Measurements from ENCODE around the gene P2RX6.
"Not testable (repeated sequence)": the region's sequence is repeated elsewhere in the genome, so short reads cannot be mapped to it uniquely, and the experiment has no call there.

Gene P2RX6

GRCh38 chr22:21034989-21035388 is 20.0 kb downstream of the P2RX6 start:
- DNase-seq: no peak

DNA sequence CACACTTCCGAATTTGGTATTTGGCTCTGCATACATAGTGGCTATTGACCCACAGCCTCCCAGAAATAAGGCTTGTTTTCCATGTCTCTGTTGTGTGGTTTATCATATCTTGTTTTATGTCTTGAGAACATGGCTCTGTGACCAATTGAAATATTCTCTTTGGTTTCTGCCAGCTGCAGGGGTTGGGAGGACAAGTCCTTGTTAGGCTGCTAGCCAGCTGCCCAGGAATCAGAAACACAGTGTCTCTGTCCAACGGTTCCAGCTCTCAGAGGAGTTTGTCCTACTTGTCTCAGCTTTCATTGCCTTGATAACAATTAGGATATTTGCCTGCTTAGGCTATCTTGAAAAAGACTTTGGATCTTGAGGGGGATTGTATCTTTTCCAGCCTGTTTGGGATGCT is 23.4 kb downstream of the P2RX6 start:
- peak; percentile 40 for DNase-seq

DNA sequence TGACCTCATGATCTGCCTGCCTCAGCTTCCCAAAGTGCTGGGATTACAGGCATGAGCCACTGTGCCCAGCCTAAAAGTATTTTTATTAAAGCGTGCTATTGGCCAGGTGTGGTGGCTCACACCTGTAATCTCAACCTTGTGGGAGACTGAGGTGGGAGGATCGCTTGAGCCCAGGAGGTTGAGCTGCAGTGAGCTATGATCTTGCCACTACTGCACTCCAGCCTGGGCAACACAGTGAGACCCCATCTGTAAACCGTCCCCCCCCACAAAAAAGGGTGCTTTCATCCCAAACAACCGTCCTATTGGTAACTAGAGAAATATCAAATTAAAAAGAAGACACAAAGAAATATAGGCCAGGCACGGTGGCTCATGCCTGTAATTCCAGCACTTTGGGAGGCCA is 24.2 kb downstream of the P2RX6 start:
- not testable (repeated sequence) for DNase-seq

- DNase-seq: no peak
These were observed 27.0 kb downstream of the P2RX6 start for GRCh38 chr22:21041937-21042336.

DNA sequence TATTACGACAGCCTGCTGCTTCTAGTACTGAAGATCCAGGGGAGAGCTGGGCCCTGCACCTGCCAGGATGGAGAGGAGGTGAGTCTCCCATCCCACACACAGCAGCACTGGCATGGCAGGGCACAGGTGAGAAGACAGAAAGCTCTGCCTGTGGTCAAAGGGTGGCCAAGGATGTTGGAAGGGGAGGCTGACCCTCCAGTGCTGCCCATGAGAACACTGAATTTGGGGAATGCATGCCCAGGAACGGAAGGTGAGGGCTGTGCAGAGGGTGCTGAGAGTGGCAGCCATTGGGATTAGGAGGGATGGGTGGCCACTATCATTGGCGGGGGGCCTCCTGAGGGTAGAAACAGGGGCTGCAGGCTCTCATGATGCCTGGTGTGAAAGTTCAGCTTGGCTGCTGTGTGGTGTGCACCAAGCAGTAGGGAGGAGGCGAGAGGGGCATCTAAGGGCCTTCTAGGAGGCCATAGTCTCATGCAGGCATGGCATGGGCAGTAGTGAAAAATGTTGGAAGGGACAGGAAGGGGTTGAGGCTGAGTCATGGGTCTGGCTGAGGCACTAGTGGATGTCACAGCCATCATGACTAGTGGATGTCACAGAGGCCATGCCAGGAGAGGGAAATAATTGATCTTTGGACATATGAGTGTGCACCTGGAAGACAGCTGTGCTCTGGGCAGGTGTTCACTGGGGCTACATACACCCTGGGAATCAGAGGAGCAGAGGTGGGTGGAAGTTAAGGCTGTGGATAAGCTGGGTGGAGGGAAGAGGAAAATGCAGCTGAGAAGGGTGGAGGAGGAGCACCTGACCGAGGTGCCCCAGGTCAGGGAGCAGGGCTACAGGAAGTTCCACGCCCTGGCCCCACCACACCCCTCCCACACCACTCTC is 28.3 kb downstream of the P2RX6 start:
- no peak for DNase-seq

- no peak for DNase-seq
These were observed 29.0 kb downstream of the P2RX6 start for GRCh38 chr22:21043860-21044535.

DNA sequence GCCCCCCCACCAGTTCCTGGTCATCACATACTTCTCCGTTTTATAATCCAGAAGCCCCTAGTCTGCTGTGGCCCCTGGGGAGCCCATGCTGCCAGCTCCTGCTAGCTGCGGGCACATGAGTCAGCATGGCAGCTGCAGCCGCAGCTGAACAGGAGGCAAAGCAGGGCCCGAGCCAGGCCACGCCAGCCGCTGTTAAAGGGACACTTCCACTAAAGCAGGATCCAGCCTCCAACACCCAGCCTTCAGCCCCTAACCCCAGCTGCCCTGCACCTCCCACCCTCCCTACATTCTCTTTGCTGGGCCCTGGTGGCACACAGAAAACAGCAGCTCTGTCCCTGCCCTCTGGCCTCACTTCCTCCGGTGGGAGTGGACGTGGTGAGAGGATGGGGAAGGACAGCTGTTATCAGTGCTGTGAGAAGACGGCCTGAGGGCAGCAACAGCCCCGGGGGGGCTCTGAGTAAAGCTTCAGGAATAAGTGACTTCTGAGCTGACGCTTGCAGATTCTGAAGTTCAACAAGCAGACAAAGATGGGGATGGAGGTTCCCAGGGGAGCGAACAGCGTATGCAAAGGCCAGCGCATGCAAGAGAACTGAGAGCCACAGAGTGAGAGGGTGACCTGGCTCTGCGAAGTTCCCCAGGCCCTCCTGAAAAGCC is 30.1 kb downstream of the P2RX6 start:
- DNase-seq: peak; percentile 73

- peak; percentile 96 for DNase-seq
These were observed 30.8 kb downstream of the P2RX6 start, which contains the start of gene LRRC74B for GRCh38 chr22:21045585-21046294. Gene LRRC74B, plus strand, starts transcription at chr22:21045946. Its CDS starts 41 bp downstream, at chr22:21045987.

- no peak for DNase-seq
These were observed 32.2 kb downstream of the P2RX6 start for GRCh38 chr22:21047035-21047661.

GRCh38 chr22:21047730-21048129 is 32.8 kb downstream of the P2RX6 start:
- DNase-seq: no peak

- not testable (repeated sequence) for DNase-seq
These were observed 33.5 kb downstream of the P2RX6 start for GRCh38 chr22:21048448-21048847.

DNA sequence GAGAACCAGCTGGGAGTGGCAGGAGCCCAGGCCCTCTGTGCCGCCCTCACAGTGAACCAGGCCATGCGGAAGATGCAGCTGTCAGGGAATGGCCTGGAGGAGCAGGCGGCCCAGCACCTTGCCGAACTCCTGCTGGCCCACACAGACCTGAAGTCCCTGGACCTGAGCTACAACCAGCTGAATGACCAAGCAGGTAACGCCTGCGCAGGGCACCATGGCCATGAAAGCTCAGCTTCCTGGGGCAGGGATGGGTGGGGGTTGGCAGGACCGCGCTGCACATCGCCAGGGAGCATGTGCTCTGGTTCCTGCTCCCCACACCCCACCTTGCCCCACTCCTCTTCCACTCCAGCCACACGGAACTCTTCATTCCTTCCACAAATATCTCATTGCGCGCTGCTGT is 34.0 kb downstream of the P2RX6 start:
- not testable (repeated sequence) for DNase-seq

DNA sequence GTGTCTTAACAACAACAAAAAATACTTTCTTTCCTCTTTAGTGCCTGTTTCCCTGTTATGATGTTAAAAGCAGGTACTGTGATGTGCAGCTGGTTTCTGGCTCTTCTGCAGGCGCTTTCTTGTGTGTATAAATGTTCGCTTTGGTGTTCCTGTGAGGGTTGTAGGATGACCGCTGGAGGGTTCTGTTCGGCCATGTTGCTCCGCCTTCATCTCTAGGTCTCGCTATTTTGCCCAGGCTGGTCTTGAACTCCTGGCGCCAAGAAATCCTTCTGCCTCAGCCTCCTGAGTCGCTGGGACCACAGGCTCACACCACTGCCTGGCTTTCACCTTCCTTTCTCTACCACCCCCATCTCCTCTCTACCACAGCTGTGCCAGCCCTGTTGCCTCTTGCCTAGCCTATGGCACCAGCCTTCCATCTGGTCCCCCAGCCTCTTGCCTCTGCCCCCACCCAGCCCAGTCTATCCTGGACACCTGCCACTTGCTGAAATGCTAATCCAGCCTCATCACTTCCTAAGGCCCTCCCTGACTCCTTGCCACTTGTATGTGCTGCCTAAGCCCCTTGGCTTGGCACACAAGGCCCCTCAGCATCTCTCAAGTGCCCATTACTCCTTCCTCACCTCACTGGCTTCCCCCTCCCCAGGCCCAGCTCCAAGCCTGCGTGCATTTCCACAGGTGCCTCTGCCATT is 36.3 kb downstream of the P2RX6 start:
- no peak for DNase-seq

GRCh38 chr22:21051831-21052400 is 37.0 kb downstream of the P2RX6 start:
- DNase-seq: no peak

GRCh38 chr22:21052715-21053459 is 37.9 kb downstream of the P2RX6 start:
- no peak for DNase-seq

- no peak for DNase-seq
These were observed 39.2 kb downstream of the P2RX6 start for GRCh38 chr22:21054046-21054713.

GRCh38 chr22:21054714-21055563 is 40.0 kb downstream of the P2RX6 start:
- no peak for DNase-seq

GRCh38 chr22:21055564-21055834 is 40.5 kb downstream of the P2RX6 start:
- no peak for DNase-seq

- DNase-seq: peak; percentile 68
These were observed 40.9 kb downstream of the P2RX6 start for GRCh38 chr22:21055880-21056319.
